K562 (cell line): ENCODE results near the gene MFSD11. TPM values are rescaled to one million over a fixed set of nuclear protein-coding genes. Genes with fewer than 3 reads are reported as not detected.

Experiments
- CREB1 ChIP-seq, 2 experiments: sonication (generic) in 1 of 2; formaldehyde crosslinking in 1 of 2; IDR thresholded peaks; 2 replicates each; pipeline versions ENCODE4 v1.6.1 to v1.8.0; 2012 to 2022; ENCODE audit warnings: inconsistent platforms in 1 of 2, mild to moderate bottlenecking in 1 of 2, missing genetic modification reagents in 1 of 2, moderate library complexity in 1 of 2
- CREB3 ChIP-seq: fragments of 450-650 bp; conservative IDR thresholded peaks from 2 replicates; pipeline ENCODE4 v1.6.1; 2016; ENCODE audit warnings: missing genetic modification characterization, low read depth, mild to moderate bottlenecking, missing compliant biosample characterization, moderate library complexity
- E2F8 ChIP-seq: fragments of 450-650 bp; IDR thresholded peaks from 2 replicates; pipeline ENCODE4 v1.7.1; 2018; ENCODE audit warnings: mild to moderate bottlenecking, low read depth; ENCODE audit not compliant: partially characterized antibody
- ILF3 ChIP-seq: fragments of 450-650 bp; IDR thresholded peaks from 2 replicates; pipeline ENCODE4 v1.6.1; 2018; ENCODE audit warnings: antibody characterized with exemption, mild to moderate bottlenecking, moderate library complexity, borderline replicate concordance
- MAZ ChIP-seq, 2 experiments: fragments of 450-650 bp in 1 of 2; sonication (generic) in 1 of 2; formaldehyde crosslinking; IDR thresholded peaks in 1 of 2; conservative IDR thresholded peaks in 1 of 2; 2 replicates each; pipeline versions ENCODE4 v1.4.0 to v1.5.0; 2020; ENCODE audit warnings: mild to moderate bottlenecking in 1 of 2, missing genetic modification reagents in 1 of 2
- PHF8 ChIP-seq: fragments of 200-600 bp; sonication (generic); IDR thresholded peaks from 2 replicates; pipeline ENCODE4 v1.6.1; 2012; ENCODE audit warnings: mixed run types, mild to moderate bottlenecking, inconsistent platforms, low read length, moderate library complexity, borderline replicate concordance
- UBTF ChIP-seq, 2 experiments: IDR thresholded peaks; 2 replicates each; pipeline ENCODE4 v1.6.1; 2012; ENCODE audit warnings: improper control_type of control experiment in 2 of 2, low read depth in 2 of 2, low read length in 2 of 2, borderline replicate concordance in 1 of 2
- polyA plus RNA-seq, 8 experiments: library from polyadenylated mRNA; depleted of rRNA in 4 of 8; stranded (reverse) in 5 of 8; unstranded in 3 of 8; fragments of >200 nt; fragmentation: Nextera tagmentation in 2 of 8; fragmentation: Illumina TruSeq in 1 of 8; extraction: Ambion mirVana in 2 of 8; extraction: Trizol in 1 of 8; gene quantifications; 2 replicates each; pipeline versions ENCODE4 v1.2.1 to v1.2.3, GENCODE V29; 2011 to 2014; ENCODE audit warnings: inconsistent platforms in 1 of 8, missing spikeins in 1 of 8
- total RNA-seq, 7 experiments: library from RNA; depleted of rRNA in 6 of 7; stranded (reverse); fragments of >200 nt in 6 of 7; fragmentation: Illumina TruSeq in 2 of 7; extraction: Trizol in 2 of 7; gene quantifications; 2 replicates each; pipeline versions ENCODE4 v1.2.1 to v1.2.3, GENCODE V29; 2011 to 2021; ENCODE audit warnings: low replicate concordance in 1 of 7

Gene MFSD11
- total and polyA plus RNA-seq, 9 of the 15 experiments (the other 6 are each of a cell fraction or from before 2014, with no cell fraction given): 14.4 to 24.5 (median 19.9) TPM

GRCh38 chr17:76726231-76726775, 11.6 kb upstream of the MFSD11 start, which contains the start of gene JMJD6 (continued):
- TF ChIP-seq UBTF (IDR thresholded peaks at IDR 0.05; ENCODE audit: borderline replicate concordance in 1 of 2, low read depth in 2 of 2, low read length in 2 of 2) (no peak), CREB3 (tag) (no peak), MAZ (CRISPR knock-in tag; conservative IDR thresholded peaks at IDR 0.05 in 1 of 2, IDR thresholded peaks at IDR 0.05 in 1 of 2) (peak in 1 of 2 experiments; percentile 59; a peak in 2 of 4 replicates), E2F8 (no peak), CREB1 (IDR thresholded peaks at IDR 0.05) (peak; percentile 91), CREB1 (CRISPR knock-in tag; IDR thresholded peaks at IDR 0.05) (peak; percentile 47; the same call in 1 of the 2 replicates), ILF3 (no peak), PHF8 (peak; percentile 69; the same call in 1 of the 2 replicates)
